ENCODE results near the gene VEGFD. TPM values are rescaled to one million over a fixed set of nuclear protein-coding genes. Genes with fewer than 3 reads are reported as not detected.

VEGFD gene
- total RNA-seq, 1 donor from 2014 or later, result 80.1 TPM

GRCh38 chrX:15301924-15302323 lies 82.3 kb downstream of the VEGFD start:
- Histone ChIP-seq H3K4me3 (no peak overlapping the region), H3K9me3 (no peaks in the 10 kb centered on the region), H3K4me1 (no peaks in the 10 kb centered on the region), H3K27ac (peak overlapping the region; percentile 24), H3K36me3 (no peaks in the 10 kb centered on the region), H3K27me3 (no peaks in the 10 kb centered on the region)
- DNase-seq (peak; percentile 78), ATAC-seq (peak; percentile 97)
- intact Hi-C loops (cut with DNase I), result no loop called here
- TF ChIP-seq CTCF (IDR thresholded peaks at IDR 0.05), result no peak

- peak; percentile 50 for TF ChIP-seq CTCF (IDR thresholded peaks at IDR 0.05)
- DNase-seq (no peak), ATAC-seq (peak; percentile 18)
- intact Hi-C loops (cut with DNase I), result no loop called here
- H3K4me3 ChIP-seq, result no peak overlapping the region
- no peaks in the 10 kb centered on the region for H3K4me1 ChIP-seq
- H3K27ac ChIP-seq, result peak overlapping the region; percentile 36
- no peaks in the 10 kb centered on the region for H3K27me3 ChIP-seq
- H3K36me3 ChIP-seq, result no peaks in the 10 kb centered on the region
- H3K9me3 ChIP-seq, result no peaks in the 10 kb centered on the region
These were observed 84.0 kb downstream of the VEGFD start for GRCh38 chrX:15299941-15300851.

- no peak for DNase-seq
- TF ChIP-seq CTCF (IDR thresholded peaks at IDR 0.05), result no peak
- H3K27me3 ChIP-seq, result no peaks in the 10 kb centered on the region
- intact Hi-C loops (cut with DNase I), result no loop called here
- H3K36me3 ChIP-seq, result no peaks in the 10 kb centered on the region
- H3K4me3 ChIP-seq, result no peak overlapping the region
- H3K27ac ChIP-seq, result peak overlapping the region; percentile 61
- ATAC-seq, result no peak
- H3K9me3 ChIP-seq, result no peaks in the 10 kb centered on the region
- no peaks in the 10 kb centered on the region for H3K4me1 ChIP-seq
These were observed 85.4 kb downstream of the VEGFD start for GRCh38 chrX:15298780-15299179.

- H3K27ac ChIP-seq, result peak overlapping the region; percentile 61
These were observed 86.0 kb downstream of the VEGFD start for GRCh38 chrX:15298201-15298600.

More at GRCh38 chrX:15298201-15298600, 86.0 kb downstream of the VEGFD start:
- no peak for DNase-seq
- Histone ChIP-seq H3K9me3 (no peaks in the 10 kb centered on the region), H3K36me3 (no peaks in the 10 kb centered on the region), H3K27me3 (no peaks in the 10 kb centered on the region), H3K4me1 (no peaks in the 10 kb centered on the region), H3K4me3 (no peak overlapping the region)
- ATAC-seq, result peak; percentile 50
- intact Hi-C loops (cut with DNase I), result no loop called here
- TF ChIP-seq CTCF (IDR thresholded peaks at IDR 0.05), result no peak

Other genes starting within 250 kb of the VEGFD start
- 4.4 TPM for gene ASB9, start 114.3 kb downstream of the VEGFD start, total RNA-seq
- gene ASB11, start 68.8 kb downstream of the VEGFD start, total RNA-seq, result 0.17 TPM
- gene PIGA, start 48.9 kb downstream of the VEGFD start, total RNA-seq, result 29.4 TPM
- gene PIR, start 108.9 kb upstream of the VEGFD start, total RNA-seq, result 24.8 TPM
- 3.6 TPM for gene BMX, start 116.4 kb upstream of the VEGFD start, total RNA-seq
- 3.4 TPM for gene ACE2, start 216.5 kb upstream of the VEGFD start, total RNA-seq